Liver (tissue), 9 donors: ENCODE measurements around the gene SCRN2. TPM values are rescaled to one million over a fixed set of nuclear protein-coding genes. Genes with fewer than 3 reads are reported as not detected.

Source experiments
- DNase-seq: peaks from one replicate; pipeline ENCODE4 v3.0.0-alpha.2; 2017; ENCODE audit warnings: low spot score
- H3K27ac ChIP-seq, 2 donors: one replicate each; pipeline ENCODE4 v1.7.0; 2013; ENCODE audit warnings: inconsistent platforms in 2 of 2, low read length in 2 of 2, control low read depth in 1 of 2, low read depth in 1 of 2, mild to moderate bottlenecking in 1 of 2
- H3K27me3 ChIP-seq, 4 donors: one replicate each; pipeline versions ENCODE4 v1.6.1 to v1.7.0; 2013; ENCODE audit warnings: low read length in 3 of 4, inconsistent platforms in 1 of 4, mild to moderate bottlenecking in 1 of 4, moderate library complexity in 1 of 4; ENCODE audit not compliant: control insufficient read depth in 4 of 4, insufficient read depth in 4 of 4
- H3K36me3 ChIP-seq, 4 donors: one replicate each; pipeline versions ENCODE4 v1.6.1 to v1.7.0; 2013; ENCODE audit warnings: low read length in 3 of 4, mild to moderate bottlenecking in 3 of 4, low read depth in 1 of 4, moderate library complexity in 1 of 4; ENCODE audit not compliant: control insufficient read depth in 4 of 4, insufficient read depth in 3 of 4
- H3K4me1 ChIP-seq, 4 donors: one replicate each; pipeline versions ENCODE4 v1.6.1 to v1.7.0; 2013; ENCODE audit warnings: low read length in 3 of 4, mild to moderate bottlenecking in 3 of 4, moderate library complexity in 1 of 4; ENCODE audit not compliant: control insufficient read depth in 4 of 4, insufficient read depth in 4 of 4
- H3K4me3 ChIP-seq, 3 donors: one replicate each; pipeline versions ENCODE4 v1.6.1 to v1.7.0; 2013; ENCODE audit warnings: low read length in 3 of 3, control low read depth in 1 of 3, low read depth in 1 of 3, mild to moderate bottlenecking in 1 of 3
- H3K9ac ChIP-seq, 2 donors: one replicate each; pipeline ENCODE4 v1.7.0; 2013; ENCODE audit warnings: low read length in 2 of 2, mild to moderate bottlenecking in 2 of 2, moderate library complexity in 2 of 2, control low read depth in 1 of 2, low read depth in 1 of 2
- H3K9me3 ChIP-seq, 4 donors: one replicate each; pipeline versions ENCODE4 v1.6.1 to v1.7.0; 2013; ENCODE audit warnings: low read length in 3 of 4; ENCODE audit not compliant: control insufficient read depth in 4 of 4
- ATF3 ChIP-seq: IDR thresholded peaks from 2 replicates; pipeline ENCODE4 v1.6.1; 2016; ENCODE audit warnings: antibody characterized with exemption
- EGR1 ChIP-seq, 2 donors: IDR thresholded peaks; 2 replicates each; pipeline ENCODE4 v1.6.1; 2016 to 2018; ENCODE audit warnings: antibody characterized with exemption in 2 of 2, low read depth in 2 of 2
- FOXA1 ChIP-seq: IDR thresholded peaks from 2 replicates; pipeline ENCODE4 v1.6.1; 2016; ENCODE audit warnings: antibody characterized with exemption
- FOXA2 ChIP-seq: IDR thresholded peaks from 2 replicates; pipeline ENCODE4 v1.6.1; 2016; ENCODE audit warnings: antibody characterized with exemption
- GABPA ChIP-seq, 2 donors: IDR thresholded peaks in 1 of 2; conservative IDR thresholded peaks in 1 of 2; 2 replicates each; pipeline ENCODE4 v1.6.1; 2016; ENCODE audit warnings: antibody characterized with exemption in 2 of 2, mild to moderate bottlenecking in 1 of 2, moderate library complexity in 1 of 2
- HNF4A ChIP-seq, 2 donors: conservative IDR thresholded peaks; 2 replicates each; pipeline ENCODE4 v1.6.1; 2016; ENCODE audit warnings: antibody characterized with exemption in 2 of 2, mild to moderate bottlenecking in 2 of 2
- HNF4G ChIP-seq: IDR thresholded peaks from 2 replicates; pipeline ENCODE4 v1.6.1; 2016; ENCODE audit warnings: antibody characterized with exemption
- JUND ChIP-seq, 2 donors: IDR thresholded peaks; 2 replicates each; pipeline ENCODE4 v1.6.1; 2016; ENCODE audit warnings: antibody characterized with exemption in 2 of 2
- MAX ChIP-seq: IDR thresholded peaks from 2 replicates; pipeline ENCODE4 v1.6.1; 2016; ENCODE audit warnings: antibody characterized with exemption
- NR2F2 ChIP-seq: IDR thresholded peaks from 2 replicates; pipeline ENCODE4 v1.6.1; 2016; ENCODE audit warnings: antibody characterized with exemption
- RAD21 ChIP-seq, 2 donors: IDR thresholded peaks; 2 replicates each; pipeline ENCODE4 v1.6.1; 2016; ENCODE audit warnings: antibody characterized with exemption in 2 of 2, mild to moderate bottlenecking in 2 of 2
- RXRA ChIP-seq, 2 donors: IDR thresholded peaks; 2 replicates each; pipeline ENCODE4 v1.6.1; 2017 to 2018; ENCODE audit warnings: antibody characterized with exemption in 2 of 2, mild to moderate bottlenecking in 1 of 2
- SP1 ChIP-seq: IDR thresholded peaks from 2 replicates; pipeline ENCODE4 v1.6.1; 2018; ENCODE audit warnings: antibody characterized with exemption, mild to moderate bottlenecking
- TAF1 ChIP-seq: conservative IDR thresholded peaks from 2 replicates; pipeline ENCODE4 v1.6.1; 2016; ENCODE audit warnings: antibody characterized with exemption, mild to moderate bottlenecking
- WGBS: extraction: QIAGEN DNeasy Blood & Tissue Kit; methylation state at CpG from one replicate; pipeline ENCODE4 v1.1.7; 2013; 5-methylcytosine and 5-hydroxymethylcytosine counted together
- polyA plus RNA-seq, 2 donors: library from polyadenylated mRNA; stranded (reverse) in 1 of 2; unstranded in 1 of 2; fragments of 200-250 nt in 1 of 2; fragments of >200 nt in 1 of 2; fragmentation: Nextera tagmentation in 1 of 2; extraction: Ambion mirVana in 1 of 2; gene quantifications; one replicate each; pipeline versions ENCODE4 v1.2.1 to v1.2.3, GENCODE V29; 2013 to 2015
- total RNA-seq, 2 donors: library from RNA; depleted of rRNA; stranded (reverse); fragments of >200 nt; gene quantifications; one replicate each; pipeline ENCODE4 v1.2.3, GENCODE V29; 2014
- TF ChIP-seq, protein P1 (sequence below): IDR thresholded peaks from 2 replicates; pipeline ENCODE4 v1.6.1; 2016; ENCODE audit warnings: antibody characterized with exemption, mild to moderate bottlenecking
- TF ChIP-seq, protein P2 (sequence below): IDR thresholded peaks from 2 replicates; pipeline ENCODE4 v1.6.1; 2016; ENCODE audit warnings: antibody characterized with exemption
- TF ChIP-seq, protein P3 (sequence below): fragments of 150-350 bp; IDR thresholded peaks from 2 replicates; pipeline ENCODE4 v1.5.1; 2017; ENCODE audit warnings: improper control_type of control experiment, low read depth, low read length; ENCODE audit not compliant: missing input control
- donor health status: healthy.
- donor health status: healthy.
- donor health status: healthy.
- donor health status: healthy.
- donor health status: healthy.

SCRN2 gene
- total and polyA plus RNA-seq, 4 donors, result 17.8 to 27.4 (median 20.3) TPM

- Histone ChIP-seq H3K4me1 (no peaks in the 10 kb centered on the region), H3K36me3 (no peaks in the 10 kb centered on the region), H3K9me3 (no peaks in the 10 kb centered on the region), H3K9ac (peak overlapping the region in 1 of 2 donors; percentile 38), H3K4me3 (no peak overlapping the region), H3K27me3 (peaks cover 0 to 2% (median 0%) of the 10 kb centered on the region in 4 donors), H3K27ac (no peak overlapping the region)
- WGBS, result 71% methylated on average over 7 of the region's 7 CpGs
- TF ChIP-seq, protein P1, sequence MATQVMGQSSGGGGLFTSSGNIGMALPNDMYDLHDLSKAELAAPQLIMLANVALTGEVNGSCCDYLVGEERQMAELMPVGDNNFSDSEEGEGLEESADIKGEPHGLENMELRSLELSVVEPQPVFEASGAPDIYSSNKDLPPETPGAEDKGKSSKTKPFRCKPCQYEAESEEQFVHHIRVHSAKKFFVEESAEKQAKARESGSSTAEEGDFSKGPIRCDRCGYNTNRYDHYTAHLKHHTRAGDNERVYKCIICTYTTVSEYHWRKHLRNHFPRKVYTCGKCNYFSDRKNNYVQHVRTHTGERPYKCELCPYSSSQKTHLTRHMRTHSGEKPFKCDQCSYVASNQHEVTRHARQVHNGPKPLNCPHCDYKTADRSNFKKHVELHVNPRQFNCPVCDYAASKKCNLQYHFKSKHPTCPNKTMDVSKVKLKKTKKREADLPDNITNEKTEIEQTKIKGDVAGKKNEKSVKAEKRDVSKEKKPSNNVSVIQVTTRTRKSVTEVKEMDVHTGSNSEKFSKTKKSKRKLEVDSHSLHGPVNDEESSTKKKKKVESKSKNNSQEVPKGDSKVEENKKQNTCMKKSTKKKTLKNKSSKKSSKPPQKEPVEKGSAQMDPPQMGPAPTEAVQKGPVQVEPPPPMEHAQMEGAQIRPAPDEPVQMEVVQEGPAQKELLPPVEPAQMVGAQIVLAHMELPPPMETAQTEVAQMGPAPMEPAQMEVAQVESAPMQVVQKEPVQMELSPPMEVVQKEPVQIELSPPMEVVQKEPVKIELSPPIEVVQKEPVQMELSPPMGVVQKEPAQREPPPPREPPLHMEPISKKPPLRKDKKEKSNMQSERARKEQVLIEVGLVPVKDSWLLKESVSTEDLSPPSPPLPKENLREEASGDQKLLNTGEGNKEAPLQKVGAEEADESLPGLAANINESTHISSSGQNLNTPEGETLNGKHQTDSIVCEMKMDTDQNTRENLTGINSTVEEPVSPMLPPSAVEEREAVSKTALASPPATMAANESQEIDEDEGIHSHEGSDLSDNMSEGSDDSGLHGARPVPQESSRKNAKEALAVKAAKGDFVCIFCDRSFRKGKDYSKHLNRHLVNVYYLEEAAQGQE, result no peak
- TF ChIP-seq NR2F2 (no peak), EGR1 (IDR thresholded peaks at IDR 0.05; ENCODE audit: low read depth in 2 of 2) (no peak), RXRA (IDR thresholded peaks at IDR 0.05) (no peak), HNF4A (conservative IDR thresholded peaks at IDR 0.05) (no peak), MAX (no peak), TAF1 (no peak), ATF3 (no peak), JUND (IDR thresholded peaks at IDR 0.05) (no peak), GABPA (IDR thresholded peaks at IDR 0.05 in 1 of 2, conservative IDR thresholded peaks at IDR 0.05 in 1 of 2) (no peak), FOXA1 (no peak), HNF4G (no peak), FOXA2 (no peak), SP1 (no peak), RAD21 (IDR thresholded peaks at IDR 0.05) (no peak)
- TF ChIP-seq, protein P2, sequence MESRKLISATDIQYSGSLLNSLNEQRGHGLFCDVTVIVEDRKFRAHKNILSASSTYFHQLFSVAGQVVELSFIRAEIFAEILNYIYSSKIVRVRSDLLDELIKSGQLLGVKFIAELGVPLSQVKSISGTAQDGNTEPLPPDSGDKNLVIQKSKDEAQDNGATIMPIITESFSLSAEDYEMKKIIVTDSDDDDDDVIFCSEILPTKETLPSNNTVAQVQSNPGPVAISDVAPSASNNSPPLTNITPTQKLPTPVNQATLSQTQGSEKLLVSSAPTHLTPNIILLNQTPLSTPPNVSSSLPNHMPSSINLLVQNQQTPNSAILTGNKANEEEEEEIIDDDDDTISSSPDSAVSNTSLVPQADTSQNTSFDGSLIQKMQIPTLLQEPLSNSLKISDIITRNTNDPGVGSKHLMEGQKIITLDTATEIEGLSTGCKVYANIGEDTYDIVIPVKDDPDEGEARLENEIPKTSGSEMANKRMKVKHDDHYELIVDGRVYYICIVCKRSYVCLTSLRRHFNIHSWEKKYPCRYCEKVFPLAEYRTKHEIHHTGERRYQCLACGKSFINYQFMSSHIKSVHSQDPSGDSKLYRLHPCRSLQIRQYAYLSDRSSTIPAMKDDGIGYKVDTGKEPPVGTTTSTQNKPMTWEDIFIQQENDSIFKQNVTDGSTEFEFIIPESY, result no peak
- TF ChIP-seq, protein P3, sequence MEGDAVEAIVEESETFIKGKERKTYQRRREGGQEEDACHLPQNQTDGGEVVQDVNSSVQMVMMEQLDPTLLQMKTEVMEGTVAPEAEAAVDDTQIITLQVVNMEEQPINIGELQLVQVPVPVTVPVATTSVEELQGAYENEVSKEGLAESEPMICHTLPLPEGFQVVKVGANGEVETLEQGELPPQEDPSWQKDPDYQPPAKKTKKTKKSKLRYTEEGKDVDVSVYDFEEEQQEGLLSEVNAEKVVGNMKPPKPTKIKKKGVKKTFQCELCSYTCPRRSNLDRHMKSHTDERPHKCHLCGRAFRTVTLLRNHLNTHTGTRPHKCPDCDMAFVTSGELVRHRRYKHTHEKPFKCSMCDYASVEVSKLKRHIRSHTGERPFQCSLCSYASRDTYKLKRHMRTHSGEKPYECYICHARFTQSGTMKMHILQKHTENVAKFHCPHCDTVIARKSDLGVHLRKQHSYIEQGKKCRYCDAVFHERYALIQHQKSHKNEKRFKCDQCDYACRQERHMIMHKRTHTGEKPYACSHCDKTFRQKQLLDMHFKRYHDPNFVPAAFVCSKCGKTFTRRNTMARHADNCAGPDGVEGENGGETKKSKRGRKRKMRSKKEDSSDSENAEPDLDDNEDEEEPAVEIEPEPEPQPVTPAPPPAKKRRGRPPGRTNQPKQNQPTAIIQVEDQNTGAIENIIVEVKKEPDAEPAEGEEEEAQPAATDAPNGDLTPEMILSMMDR, result no peak
- DNase-seq, result no peak
These were observed 21.8 kb upstream of the SCRN2 start for GRCh38 chr17:47862621-47863440.
